ENCODE data around the gene ABCA4.
"Not testable (repeated sequence)": the region's sequence is repeated elsewhere in the genome, so short reads cannot be mapped to it uniquely, and the experiment has no call there.

The ABCA4 gene

GRCh38 chr1:94163249-94163648 lies 42.3 kb upstream of the ABCA4 start:
- not testable (repeated sequence) for H3K27me3 ChIP-seq (ENCODE audit: insufficient read depth, low read length, poor library complexity, severe bottlenecking); H3K9ac ChIP-seq (ENCODE audit: low read depth, low read length, poor library complexity, severe bottlenecking); H3K79me2 ChIP-seq (ENCODE audit: insufficient read depth, low read length); H2AFZ ChIP-seq (ENCODE audit: low read length); H3K4me3 ChIP-seq (ENCODE audit: low read length, poor library complexity, severe bottlenecking); H3F3A ChIP-seq (ENCODE audit: low read depth); H4K20me1 ChIP-seq (ENCODE audit: insufficient read depth, low read length, poor library complexity, severe bottlenecking); H3K9me3 ChIP-seq (ENCODE audit: insufficient read depth, low read depth, low read length); H3K4me1 ChIP-seq (ENCODE audit: insufficient read depth, low read length, poor library complexity, severe bottlenecking); H3K4me2 ChIP-seq (ENCODE audit: low read depth, low read length, poor library complexity, severe bottlenecking); H3K9me2 ChIP-seq (replicated peaks; ENCODE audit: low read depth, low read length); H3K36me3 ChIP-seq (ENCODE audit: insufficient read depth, low read length)

GRCh38 chr1:94160811-94161210 lies 39.9 kb upstream of the ABCA4 start:
- no peaks in the 10 kb centered on the region for H3F3A ChIP-seq (ENCODE audit: low read depth)
- no peaks in the 10 kb centered on the region for H4K20me1 ChIP-seq (ENCODE audit: insufficient read depth, low read length, poor library complexity, severe bottlenecking)
- H2AFZ ChIP-seq (ENCODE audit: low read length), result no peak overlapping the region
- H3K9me2 ChIP-seq (replicated peaks; ENCODE audit: low read depth, low read length), result no peaks in the 10 kb centered on the region
- H3K4me1 ChIP-seq (ENCODE audit: insufficient read depth, low read length, poor library complexity, severe bottlenecking), result peaks cover 4% of the 10 kb centered on the region
- H3K4me3 ChIP-seq (ENCODE audit: low read length, poor library complexity, severe bottlenecking), result no peak overlapping the region
- H3K27me3 ChIP-seq (ENCODE audit: insufficient read depth, low read length, poor library complexity, severe bottlenecking), result no peaks in the 10 kb centered on the region
- no peaks in the 10 kb centered on the region for H3K36me3 ChIP-seq (ENCODE audit: insufficient read depth, low read length)
- H3K9me3 ChIP-seq (ENCODE audit: insufficient read depth, low read depth, low read length), result no peaks in the 10 kb centered on the region
- no peak overlapping the region for H3K4me2 ChIP-seq (ENCODE audit: low read depth, low read length, poor library complexity, severe bottlenecking)
- no peaks in the 10 kb centered on the region for H3K79me2 ChIP-seq (ENCODE audit: insufficient read depth, low read length)
- H3K9ac ChIP-seq (ENCODE audit: low read depth, low read length, poor library complexity, severe bottlenecking), result no peak overlapping the region
- TF ChIP-seq EZH2phosphoT487 (IDR thresholded peaks at IDR 0.05; ENCODE audit: borderline replicate concordance) (no peak), CTCF (conservative IDR thresholded peaks at IDR 0.05; ENCODE audit: low read length) (no peak)

- Histone ChIP-seq H3K9me2 (replicated peaks; ENCODE audit: low read depth, low read length) (no peaks in the 10 kb centered on the region), H3K79me2 (ENCODE audit: insufficient read depth, low read length) (no peaks in the 10 kb centered on the region), H3K9me3 (ENCODE audit: insufficient read depth, low read depth, low read length) (no peaks in the 10 kb centered on the region), H3F3A (ENCODE audit: low read depth) (no peaks in the 10 kb centered on the region), H4K20me1 (ENCODE audit: insufficient read depth, low read length, poor library complexity, severe bottlenecking) (no peaks in the 10 kb centered on the region), H3K9ac (ENCODE audit: low read depth, low read length, poor library complexity, severe bottlenecking) (no peak overlapping the region), H3K4me3 (ENCODE audit: low read length, poor library complexity, severe bottlenecking) (no peak overlapping the region), H3K4me2 (ENCODE audit: low read depth, low read length, poor library complexity, severe bottlenecking) (no peak overlapping the region), H3K27me3 (ENCODE audit: insufficient read depth, low read length, poor library complexity, severe bottlenecking) (no peaks in the 10 kb centered on the region), H3K4me1 (ENCODE audit: insufficient read depth, low read length, poor library complexity, severe bottlenecking) (peaks cover 4% of the 10 kb centered on the region), H3K36me3 (ENCODE audit: insufficient read depth, low read length) (no peaks in the 10 kb centered on the region), H2AFZ (ENCODE audit: low read length) (no peak overlapping the region)
- no peak for TF ChIP-seq EZH2phosphoT487 (IDR thresholded peaks at IDR 0.05; ENCODE audit: borderline replicate concordance)
- no peak for TF ChIP-seq CTCF (conservative IDR thresholded peaks at IDR 0.05; ENCODE audit: low read length)
Measured at GRCh38 chr1:94156096-94156625, 35.2 kb upstream of the ABCA4 start.

- no peak overlapping the region for H3K4me3 ChIP-seq (ENCODE audit: low read length, poor library complexity, severe bottlenecking)
- no peak overlapping the region for H3K4me2 ChIP-seq (ENCODE audit: low read depth, low read length, poor library complexity, severe bottlenecking)
- no peaks in the 10 kb centered on the region for H3K9me2 ChIP-seq (replicated peaks; ENCODE audit: low read depth, low read length)
- no peak overlapping the region for H3K9ac ChIP-seq (ENCODE audit: low read depth, low read length, poor library complexity, severe bottlenecking)
- peaks cover 4% of the 10 kb centered on the region for H3K4me1 ChIP-seq (ENCODE audit: insufficient read depth, low read length, poor library complexity, severe bottlenecking)
- no peak for TF ChIP-seq CTCF (conservative IDR thresholded peaks at IDR 0.05; ENCODE audit: low read length)
- TF ChIP-seq EZH2phosphoT487 (IDR thresholded peaks at IDR 0.05; ENCODE audit: borderline replicate concordance), result no peak
- H3K36me3 ChIP-seq (ENCODE audit: insufficient read depth, low read length), result no peaks in the 10 kb centered on the region
- no peak overlapping the region for H2AFZ ChIP-seq (ENCODE audit: low read length)
- H4K20me1 ChIP-seq (ENCODE audit: insufficient read depth, low read length, poor library complexity, severe bottlenecking), result no peaks in the 10 kb centered on the region
- no peaks in the 10 kb centered on the region for H3K79me2 ChIP-seq (ENCODE audit: insufficient read depth, low read length)
- H3K9me3 ChIP-seq (ENCODE audit: insufficient read depth, low read depth, low read length), result no peaks in the 10 kb centered on the region
- no peaks in the 10 kb centered on the region for H3F3A ChIP-seq (ENCODE audit: low read depth)
- H3K27me3 ChIP-seq (ENCODE audit: insufficient read depth, low read length, poor library complexity, severe bottlenecking), result no peaks in the 10 kb centered on the region
Measured at GRCh38 chr1:94154989-94155388, 34.0 kb upstream of the ABCA4 start.

Data from Loucy (cell line).